GM12878 (cell line): ENCODE data around the gene COQ5. TPM values are rescaled to one million over a fixed set of nuclear protein-coding genes. Genes with fewer than 3 reads are reported as not detected.

Experiments used
- BCL11A ChIP-seq: IDR thresholded peaks from 2 replicates; pipeline ENCODE4 v1.6.1; 2011; ENCODE audit warnings: low read depth, low read length
- ESRRA ChIP-seq: IDR thresholded peaks from 2 replicates; pipeline ENCODE4 v1.6.1; 2012; ENCODE audit warnings: mild to moderate bottlenecking, low read length, improper control_type of control experiment
- FOXM1 ChIP-seq: IDR thresholded peaks from 2 replicates; pipeline ENCODE4 v1.6.1; 2012; ENCODE audit warnings: low read depth, mild to moderate bottlenecking, inconsistent platforms, low read length, moderate library complexity
- KDM1A ChIP-seq: fragments of 200-600 bp; sonication (generic); IDR thresholded peaks from 2 replicates; pipeline ENCODE4 v1.6.1; 2016; ENCODE audit warnings: borderline replicate concordance
- MXI1 ChIP-seq: fragments of 150-350 bp; IDR thresholded peaks from 2 replicates; pipeline ENCODE4 v1.6.1; 2011; ENCODE audit warnings: low read depth, mild to moderate bottlenecking, inconsistent platforms, low read length, improper control_type of control experiment
- MYC ChIP-seq: IDR thresholded peaks from 2 replicates; pipeline ENCODE4 v1.6.1; 2011; ENCODE audit warnings: mild to moderate bottlenecking, low read length, moderate library complexity, inconsistent platforms; ENCODE audit not compliant: insufficient read depth, insufficient replicate concordance, insufficient read length, severe bottlenecking
- NR2C1 ChIP-seq: fragments of 450-650 bp; IDR thresholded peaks from 2 replicates; pipeline ENCODE4 v1.6.1; 2017; ENCODE audit warnings: antibody characterized with exemption, mild to moderate bottlenecking, moderate library complexity
- RAD51 ChIP-seq: fragments of 450-650 bp; IDR thresholded peaks from 2 replicates; pipeline ENCODE4 v1.6.1; 2016; ENCODE audit warnings: moderate library complexity, mild to moderate bottlenecking, inconsistent platforms
- SMAD1 ChIP-seq: fragments of 450-650 bp; IDR thresholded peaks from 2 replicates; pipeline ENCODE4 v1.6.1; 2018; ENCODE audit warnings: mild to moderate bottlenecking, low read depth; ENCODE audit not compliant: partially characterized antibody
- TARDBP ChIP-seq: IDR thresholded peaks from 2 replicates; pipeline ENCODE4 v1.6.1; 2016; ENCODE audit warnings: borderline replicate concordance
- TCF7 ChIP-seq: IDR thresholded peaks from 2 replicates; pipeline ENCODE4 v1.6.1; 2014; ENCODE audit warnings: antibody characterized with exemption, borderline replicate concordance
- WRNIP1 ChIP-seq: IDR thresholded peaks from 2 replicates; pipeline ENCODE4 v1.6.1; 2011; ENCODE audit warnings: low read depth, low read length, improper control_type of control experiment, borderline replicate concordance
- ZNF207 ChIP-seq: fragments of 450-650 bp; IDR thresholded peaks from 2 replicates; pipeline ENCODE4 v1.6.1; 2014; ENCODE audit warnings: antibody characterized with exemption, mild to moderate bottlenecking, borderline replicate concordance
- polyA plus RNA-seq, 11 experiments: library from polyadenylated mRNA; depleted of rRNA in 4 of 11; unstranded in 6 of 11; stranded (reverse) in 5 of 11; fragments of >200 nt; fragmentation: Nextera tagmentation in 4 of 11; fragmentation: Illumina TruSeq in 1 of 11; extraction: Ambion mirVana in 4 of 11; extraction: Trizol in 1 of 11; gene quantifications; 1 replicate in 1 of 11; 2 replicates in 10 of 11; pipeline versions ENCODE4 v1.2.1 to v1.2.3, GENCODE V29; 2011 to 2016; ENCODE audit warnings: inconsistent platforms in 2 of 11, missing spikeins in 2 of 11, low read depth in 1 of 11
- total RNA-seq, 4 experiments: library from RNA; depleted of rRNA in 3 of 4; stranded (reverse); fragments of >200 nt in 3 of 4; fragmentation: Illumina TruSeq in 1 of 4; extraction: Trizol in 1 of 4; gene quantifications; 2 replicates each; pipeline versions ENCODE4 v1.2.1 to v1.2.3, GENCODE V29; 2013 to 2021
- TF ChIP-seq, protein P1 (sequence below): fragments of 450-650 bp; formaldehyde crosslinking; IDR thresholded peaks from 2 replicates; pipeline ENCODE4 v1.4.0; 2022; ENCODE audit warnings: mild to moderate bottlenecking, moderate library complexity
- TF ChIP-seq, protein P2 (sequence below), 3 experiments: IDR thresholded peaks in 2 of 3; conservative IDR thresholded peaks in 1 of 3; 2 replicates each; pipeline ENCODE4 v1.5.1; 2011; ENCODE audit warnings: low read depth in 3 of 3, low read length in 3 of 3, mild to moderate bottlenecking in 3 of 3, control low read depth in 2 of 3, moderate library complexity in 2 of 3, inconsistent platforms in 1 of 3, mixed read lengths in 1 of 3; ENCODE audit not compliant: control insufficient read depth in 2 of 3, insufficient read depth in 1 of 3; ENCODE audit errors: extremely low read depth in 1 of 3
- TF ChIP-seq, protein P3 (sequence below): IDR thresholded peaks from 2 replicates; pipeline ENCODE4 v1.6.1; 2012; ENCODE audit warnings: low read depth, low read length, improper control_type of control experiment
- TF ChIP-seq, protein P4 (sequence below): fragments of 450-650 bp; IDR thresholded peaks from 2 replicates; pipeline ENCODE4 v1.6.1; 2016; ENCODE audit warnings: mild to moderate bottlenecking

The COQ5 gene
- total and polyA plus RNA-seq, 10 of the 15 experiments (the other 5 are each of a cell fraction or from before 2014, with no cell fraction given), result 24.8 to 69.3 (median 37.8) TPM

DNA sequence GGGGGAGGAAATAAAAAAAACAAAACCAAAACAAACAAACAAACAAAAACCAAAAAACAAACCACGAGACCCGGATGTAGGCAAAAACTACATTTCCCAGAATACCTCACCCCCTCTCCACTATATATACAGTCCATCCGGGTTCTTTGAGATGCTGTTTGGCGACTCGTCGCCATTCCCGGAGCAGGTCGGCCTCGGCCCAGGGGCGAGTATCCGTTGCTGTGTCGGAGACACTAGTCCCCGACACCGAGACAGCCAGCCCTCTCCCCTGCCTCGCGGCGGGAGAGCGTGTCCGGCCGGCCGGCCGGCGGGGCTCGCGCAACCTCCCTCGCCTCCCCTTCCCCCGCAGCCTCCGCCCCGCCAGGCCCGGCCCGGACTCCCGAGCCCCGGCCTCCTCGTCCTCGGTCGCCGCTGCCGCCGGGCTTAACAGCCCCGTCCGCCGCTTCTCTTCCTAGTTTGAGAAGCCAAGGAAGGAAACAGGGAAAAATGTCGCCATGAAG is 5.3 kb upstream of the COQ5 start, which contains the start of gene RNF10 (continued):
- TF ChIP-seq SMAD1 (no peak), ESRRA (no peak), MXI1 (0 out of 2 replicates have a peak, but pooled peaks have one; percentile 48), TARDBP (no peak; the same call in 1 of the 2 replicates), ZNF207 (no peak; the same call in 1 of the 2 replicates), NR2C1 (peak; percentile 17; the same call in 1 of the 2 replicates), MYC (no peak), KDM1A (no peak), TCF7 (no peak), RAD51 (peak; percentile 71; the same call in 1 of the 2 replicates), BCL11A (no peak), WRNIP1 (no peak), FOXM1 (no peak)
- TF ChIP-seq, protein P1, sequence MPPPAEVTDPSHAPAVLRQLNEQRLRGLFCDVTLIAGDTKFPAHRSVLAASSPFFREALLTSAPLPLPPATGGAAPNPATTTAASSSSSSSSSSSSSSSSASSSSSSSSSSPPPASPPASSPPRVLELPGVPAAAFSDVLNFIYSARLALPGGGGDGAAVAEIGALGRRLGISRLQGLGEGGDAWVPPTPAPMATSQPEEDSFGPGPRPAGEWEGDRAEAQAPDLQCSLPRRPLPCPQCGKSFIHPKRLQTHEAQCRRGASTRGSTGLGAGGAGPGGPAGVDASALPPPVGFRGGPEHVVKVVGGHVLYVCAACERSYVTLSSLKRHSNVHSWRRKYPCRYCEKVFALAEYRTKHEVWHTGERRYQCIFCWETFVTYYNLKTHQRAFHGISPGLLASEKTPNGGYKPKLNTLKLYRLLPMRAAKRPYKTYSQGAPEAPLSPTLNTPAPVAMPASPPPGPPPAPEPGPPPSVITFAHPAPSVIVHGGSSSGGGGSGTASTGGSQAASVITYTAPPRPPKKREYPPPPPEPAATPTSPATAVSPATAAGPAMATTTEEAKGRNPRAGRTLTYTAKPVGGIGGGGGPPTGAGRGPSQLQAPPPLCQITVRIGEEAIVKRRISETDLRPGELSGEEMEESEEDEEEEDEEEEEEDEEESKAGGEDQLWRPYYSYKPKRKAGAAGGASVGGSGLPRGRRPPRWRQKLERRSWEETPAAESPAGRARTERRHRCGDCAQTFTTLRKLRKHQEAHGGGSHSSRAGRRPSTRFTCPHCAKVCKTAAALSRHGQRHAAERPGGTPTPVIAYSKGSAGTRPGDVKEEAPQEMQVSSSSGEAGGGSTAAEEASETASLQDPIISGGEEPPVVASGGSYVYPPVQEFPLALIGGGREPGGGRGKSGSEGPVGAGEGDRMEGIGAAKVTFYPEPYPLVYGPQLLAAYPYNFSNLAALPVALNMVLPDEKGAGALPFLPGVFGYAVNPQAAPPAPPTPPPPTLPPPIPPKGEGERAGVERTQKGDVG (CRISPR knock-in tag), result no peak
- TF ChIP-seq, protein P2, sequence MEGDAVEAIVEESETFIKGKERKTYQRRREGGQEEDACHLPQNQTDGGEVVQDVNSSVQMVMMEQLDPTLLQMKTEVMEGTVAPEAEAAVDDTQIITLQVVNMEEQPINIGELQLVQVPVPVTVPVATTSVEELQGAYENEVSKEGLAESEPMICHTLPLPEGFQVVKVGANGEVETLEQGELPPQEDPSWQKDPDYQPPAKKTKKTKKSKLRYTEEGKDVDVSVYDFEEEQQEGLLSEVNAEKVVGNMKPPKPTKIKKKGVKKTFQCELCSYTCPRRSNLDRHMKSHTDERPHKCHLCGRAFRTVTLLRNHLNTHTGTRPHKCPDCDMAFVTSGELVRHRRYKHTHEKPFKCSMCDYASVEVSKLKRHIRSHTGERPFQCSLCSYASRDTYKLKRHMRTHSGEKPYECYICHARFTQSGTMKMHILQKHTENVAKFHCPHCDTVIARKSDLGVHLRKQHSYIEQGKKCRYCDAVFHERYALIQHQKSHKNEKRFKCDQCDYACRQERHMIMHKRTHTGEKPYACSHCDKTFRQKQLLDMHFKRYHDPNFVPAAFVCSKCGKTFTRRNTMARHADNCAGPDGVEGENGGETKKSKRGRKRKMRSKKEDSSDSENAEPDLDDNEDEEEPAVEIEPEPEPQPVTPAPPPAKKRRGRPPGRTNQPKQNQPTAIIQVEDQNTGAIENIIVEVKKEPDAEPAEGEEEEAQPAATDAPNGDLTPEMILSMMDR (IDR thresholded peaks at IDR 0.05 in 2 of 3, conservative IDR thresholded peaks at IDR 0.05 in 1 of 3; ENCODE audit: control insufficient read depth in 2 of 3, extremely low read depth in 1 of 3, insufficient read depth in 1 of 3, low read depth in 3 of 3, low read length in 3 of 3), result no peak
- TF ChIP-seq, protein P3, sequence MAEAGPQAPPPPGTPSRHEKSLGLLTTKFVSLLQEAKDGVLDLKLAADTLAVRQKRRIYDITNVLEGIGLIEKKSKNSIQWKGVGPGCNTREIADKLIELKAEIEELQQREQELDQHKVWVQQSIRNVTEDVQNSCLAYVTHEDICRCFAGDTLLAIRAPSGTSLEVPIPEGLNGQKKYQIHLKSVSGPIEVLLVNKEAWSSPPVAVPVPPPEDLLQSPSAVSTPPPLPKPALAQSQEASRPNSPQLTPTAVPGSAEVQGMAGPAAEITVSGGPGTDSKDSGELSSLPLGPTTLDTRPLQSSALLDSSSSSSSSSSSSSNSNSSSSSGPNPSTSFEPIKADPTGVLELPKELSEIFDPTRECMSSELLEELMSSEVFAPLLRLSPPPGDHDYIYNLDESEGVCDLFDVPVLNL, result 0 out of 2 replicates have a peak, but pooled peaks have one; percentile 40
- TF ChIP-seq, protein P4, sequence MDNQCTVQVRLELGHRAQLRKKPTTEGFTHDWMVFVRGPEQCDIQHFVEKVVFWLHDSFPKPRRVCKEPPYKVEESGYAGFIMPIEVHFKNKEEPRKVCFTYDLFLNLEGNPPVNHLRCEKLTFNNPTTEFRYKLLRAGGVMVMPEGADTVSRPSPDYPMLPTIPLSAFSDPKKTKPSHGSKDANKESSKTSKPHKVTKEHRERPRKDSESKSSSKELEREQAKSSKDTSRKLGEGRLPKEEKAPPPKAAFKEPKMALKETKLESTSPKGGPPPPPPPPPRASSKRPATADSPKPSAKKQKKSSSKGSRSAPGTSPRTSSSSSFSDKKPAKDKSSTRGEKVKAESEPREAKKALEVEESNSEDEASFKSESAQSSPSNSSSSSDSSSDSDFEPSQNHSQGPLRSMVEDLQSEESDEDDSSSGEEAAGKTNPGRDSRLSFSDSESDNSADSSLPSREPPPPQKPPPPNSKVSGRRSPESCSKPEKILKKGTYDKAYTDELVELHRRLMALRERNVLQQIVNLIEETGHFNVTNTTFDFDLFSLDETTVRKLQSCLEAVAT, result no peak
